ENCODE measurements around the gene ADARB2. TPM values are rescaled to one million over a fixed set of nuclear protein-coding genes. Genes with fewer than 3 reads are reported as not detected.

The ADARB2 gene
- total RNA-seq, 1 donor from 2014 or later, result 38.7 TPM

DNA sequence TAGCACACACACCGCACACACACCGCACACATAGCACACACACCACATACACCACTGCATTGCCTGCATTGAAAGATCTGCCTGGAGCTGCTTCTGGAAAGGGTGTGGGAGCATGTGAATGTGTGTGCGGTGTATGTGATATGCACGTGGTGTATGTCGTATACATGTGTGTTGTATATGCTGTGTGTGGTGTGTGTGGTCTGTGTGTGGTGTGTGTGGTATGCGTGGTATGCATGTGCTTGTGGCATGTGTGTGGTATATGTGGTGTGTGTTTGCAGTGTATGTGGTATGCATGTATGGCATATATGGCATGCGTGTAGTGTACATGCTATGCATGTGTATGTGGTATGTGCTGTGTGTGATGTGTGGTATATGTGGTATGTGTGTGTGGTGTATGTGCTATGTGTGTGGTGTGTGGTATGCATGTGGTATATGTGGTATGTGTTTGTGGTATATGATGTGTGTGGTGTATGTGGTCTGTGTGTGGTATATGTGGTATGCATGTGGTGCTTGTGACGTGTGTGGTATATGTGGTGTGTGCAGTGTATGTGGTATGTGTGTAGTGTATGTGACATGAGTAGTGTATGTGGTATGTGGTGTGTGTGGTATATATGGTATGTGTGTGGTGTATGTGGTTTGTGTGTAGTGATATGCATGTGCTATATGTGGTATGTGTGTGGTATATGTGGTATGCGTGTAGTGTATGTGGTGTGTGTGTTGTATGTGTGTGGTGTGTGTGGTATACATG lies 505.0 kb downstream of the ADARB2 start:
- Mint-ChIP-seq H3K27me3 (ENCODE audit: unreplicated experiment) (no peaks in the 10 kb centered on the region), H3K9me3 (ENCODE audit: unreplicated experiment) (no peaks in the 10 kb centered on the region), H3K27ac (ENCODE audit: unreplicated experiment) (no peak overlapping the region), H3K4me3 (ENCODE audit: unreplicated experiment) (no peak overlapping the region), H3K4me1 (ENCODE audit: unreplicated experiment) (peaks cover 37% of the 10 kb centered on the region), H3K36me3 (ENCODE audit: unreplicated experiment) (peaks cover 21% of the 10 kb centered on the region)
- TF ChIP-seq CTCF (IDR thresholded peaks at IDR 0.05), result no peak
- no peak for DNase-seq (ENCODE audit: extremely low spot score, unreplicated experiment)

DNA sequence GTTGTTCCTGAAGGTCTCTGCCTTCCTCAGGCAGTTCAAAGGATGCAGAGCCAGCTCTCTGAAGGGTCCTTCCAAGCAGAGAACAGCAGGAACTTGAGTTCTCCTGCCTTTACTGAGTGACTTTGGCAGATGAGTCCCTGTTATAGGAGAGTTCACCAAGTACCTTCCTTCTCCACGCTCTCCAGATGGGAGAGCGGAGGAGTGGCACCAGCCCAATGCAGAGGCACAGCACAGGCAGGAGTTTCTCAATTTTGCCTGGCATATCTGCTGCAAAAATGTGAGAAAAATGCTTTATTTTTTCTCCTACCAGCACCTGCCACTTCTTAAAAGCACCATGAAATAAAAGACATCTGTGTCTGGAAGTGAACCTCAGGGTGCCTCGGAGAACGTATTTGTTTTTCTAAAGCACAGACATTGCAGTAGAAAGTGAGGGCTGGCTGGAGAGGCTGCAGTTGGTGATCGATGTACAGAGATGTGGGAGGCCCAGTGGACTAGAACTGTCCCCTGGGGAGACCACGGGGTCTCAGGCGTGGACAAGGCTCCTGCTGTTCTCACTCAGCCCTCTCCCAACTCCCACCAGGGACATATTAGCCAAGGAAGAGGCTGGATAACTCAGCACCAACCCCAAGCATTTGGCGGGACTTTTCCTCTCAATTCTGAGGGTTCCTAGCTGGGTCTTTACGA lies 506.6 kb downstream of the ADARB2 start:
- Mint-ChIP-seq H3K9me3 (ENCODE audit: unreplicated experiment) (peaks cover 4% of the 10 kb centered on the region), H3K36me3 (ENCODE audit: unreplicated experiment) (peaks cover 27% of the 10 kb centered on the region), H3K27ac (ENCODE audit: unreplicated experiment) (peak overlapping the region; percentile 69), H3K27me3 (ENCODE audit: unreplicated experiment) (peaks cover 4% of the 10 kb centered on the region), H3K4me1 (ENCODE audit: unreplicated experiment) (peaks cover 38% of the 10 kb centered on the region), H3K4me3 (ENCODE audit: unreplicated experiment) (no peak overlapping the region)
- no peak for TF ChIP-seq CTCF (IDR thresholded peaks at IDR 0.05)
- no peak for DNase-seq (ENCODE audit: extremely low spot score, unreplicated experiment)

DNA sequence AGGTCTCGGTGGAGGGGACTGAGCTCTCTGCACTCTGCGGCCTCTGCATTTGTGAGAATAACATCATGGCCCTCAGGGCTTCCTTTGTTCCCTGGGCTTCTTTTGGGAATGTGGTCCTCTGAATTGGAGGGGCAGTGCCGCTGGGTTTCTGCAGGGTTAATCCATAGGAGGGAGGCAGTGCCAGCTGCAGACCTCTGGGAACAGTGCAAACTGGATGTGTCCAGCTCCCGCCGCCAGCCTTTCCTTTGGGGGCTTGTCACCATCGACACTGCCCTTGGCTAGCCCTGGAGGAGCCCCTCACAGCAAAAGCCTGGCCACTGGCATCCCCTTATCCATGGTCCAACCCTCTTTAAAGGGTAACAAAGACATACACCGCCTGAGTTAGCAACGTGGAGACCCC lies 507.2 kb downstream of the ADARB2 start:
- no peak for DNase-seq (ENCODE audit: extremely low spot score, unreplicated experiment)
- H3K9me3 Mint-ChIP-seq (ENCODE audit: unreplicated experiment), result peaks cover 4% of the 10 kb centered on the region
- H3K4me1 Mint-ChIP-seq (ENCODE audit: unreplicated experiment), result peaks cover 38% of the 10 kb centered on the region
- H3K36me3 Mint-ChIP-seq (ENCODE audit: unreplicated experiment), result peaks cover 27% of the 10 kb centered on the region
- H3K27me3 Mint-ChIP-seq (ENCODE audit: unreplicated experiment), result peaks cover 5% of the 10 kb centered on the region
- H3K4me3 Mint-ChIP-seq (ENCODE audit: unreplicated experiment), result no peak overlapping the region
- no peak for TF ChIP-seq CTCF (IDR thresholded peaks at IDR 0.05)
- no peak overlapping the region for H3K27ac Mint-ChIP-seq (ENCODE audit: unreplicated experiment)

DNA sequence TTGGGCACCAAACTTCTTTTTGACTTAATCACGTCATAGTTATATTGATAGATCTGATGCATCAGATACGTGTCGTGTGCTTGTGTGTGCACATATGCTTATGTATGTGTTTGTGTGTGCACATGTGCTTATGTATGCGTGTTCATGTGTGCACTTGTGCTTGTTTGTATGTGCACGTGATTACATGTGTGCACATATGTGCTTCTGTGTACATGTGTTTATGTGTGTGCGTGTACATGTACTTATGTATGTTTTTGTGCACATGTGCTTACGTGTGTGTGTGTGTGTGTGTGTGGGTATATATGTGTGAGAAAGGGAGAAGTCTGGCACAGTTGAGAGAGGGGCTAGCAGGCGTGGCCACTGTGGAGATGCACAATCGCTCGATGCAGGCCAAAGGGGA lies 507.8 kb downstream of the ADARB2 start:
- no peak for DNase-seq (ENCODE audit: extremely low spot score, unreplicated experiment)
- TF ChIP-seq CTCF (IDR thresholded peaks at IDR 0.05), result no peak
- H3K27ac Mint-ChIP-seq (ENCODE audit: unreplicated experiment), result no peak overlapping the region
- no peak overlapping the region for H3K4me3 Mint-ChIP-seq (ENCODE audit: unreplicated experiment)
- peaks cover 38% of the 10 kb centered on the region for H3K4me1 Mint-ChIP-seq (ENCODE audit: unreplicated experiment)
- H3K9me3 Mint-ChIP-seq (ENCODE audit: unreplicated experiment), result peaks cover 6% of the 10 kb centered on the region
- peaks cover 9% of the 10 kb centered on the region for H3K27me3 Mint-ChIP-seq (ENCODE audit: unreplicated experiment)
- H3K36me3 Mint-ChIP-seq (ENCODE audit: unreplicated experiment), result peaks cover 28% of the 10 kb centered on the region

GRCh38 chr10:1229116-1229515 lies 508.2 kb downstream of the ADARB2 start:
- Mint-ChIP-seq H3K4me1 (ENCODE audit: unreplicated experiment) (peaks cover 38% of the 10 kb centered on the region), H3K36me3 (ENCODE audit: unreplicated experiment) (peaks cover 30% of the 10 kb centered on the region), H3K9me3 (ENCODE audit: unreplicated experiment) (peaks cover 8% of the 10 kb centered on the region), H3K27me3 (ENCODE audit: unreplicated experiment) (peaks cover 11% of the 10 kb centered on the region), H3K4me3 (ENCODE audit: unreplicated experiment) (no peak overlapping the region), H3K27ac (ENCODE audit: unreplicated experiment) (no peak overlapping the region)
- no peak for DNase-seq (ENCODE audit: extremely low spot score, unreplicated experiment)
- TF ChIP-seq CTCF (IDR thresholded peaks at IDR 0.05), result no peak
